ENCODE results near the gene PDSS2. TPM values are rescaled to one million over a fixed set of nuclear protein-coding genes. Genes with fewer than 3 reads are reported as not detected.

The PDSS2 gene
- total and polyA plus RNA-seq, 9 donors: 6.6 to 10.2 (median 7.3) TPM

GRCh38 chr6:107491760-107492660 lies 32.6 kb upstream of the PDSS2 start:
- Histone ChIP-seq H3K36me3 (ENCODE audit: control insufficient read depth, insufficient read depth, low read length) (no peaks in the 10 kb centered on the region), H3K4me3 (ENCODE audit: low read length) (peak overlapping the region; percentile 53), H3K27me3 (ENCODE audit: control insufficient read depth, insufficient read depth, low read length) (peaks cover 12% of the 10 kb centered on the region), H3K9me3 (replicated peaks; ENCODE audit: control insufficient read depth, low read depth, low read length) (no peaks in the 10 kb centered on the region), H3K4me1 (ENCODE audit: control insufficient read depth, insufficient read depth, low read length) (peaks cover 39% of the 10 kb centered on the region), H3K27ac (ENCODE audit: low read length) (peak overlapping the region; percentile 90)
- WGBS (ENCODE audit: insufficient coverage): 0% methylated on average over 1 of the region's 14 CpGs
- DNase-seq: peak; percentile 89

- Histone ChIP-seq H3K4me3 (ENCODE audit: low read length) (peak overlapping the region; percentile 53), H3K4me1 (ENCODE audit: control insufficient read depth, insufficient read depth, low read length) (peaks cover 34% of the 10 kb centered on the region), H3K9me3 (replicated peaks; ENCODE audit: control insufficient read depth, low read depth, low read length) (no peaks in the 10 kb centered on the region), H3K27me3 (ENCODE audit: control insufficient read depth, insufficient read depth, low read length) (peaks cover 12% of the 10 kb centered on the region), H3K36me3 (ENCODE audit: control insufficient read depth, insufficient read depth, low read length) (no peaks in the 10 kb centered on the region), H3K27ac (ENCODE audit: low read length) (peak overlapping the region; percentile 90)
- peak; percentile 94 for DNase-seq
- WGBS (ENCODE audit: insufficient coverage): 0% methylated on average over 35 of the region's 38 CpGs
Observed at GRCh38 chr6:107491138-107491609, 31.8 kb upstream of the PDSS2 start.

GRCh38 chr6:107490566-107491137 lies 31.3 kb upstream of the PDSS2 start:
- DNase-seq: peak; percentile 63
- H3K9me3 ChIP-seq (replicated peaks; ENCODE audit: control insufficient read depth, low read depth, low read length): no peaks in the 10 kb centered on the region
- peaks cover 12% of the 10 kb centered on the region for H3K27me3 ChIP-seq (ENCODE audit: control insufficient read depth, insufficient read depth, low read length)
- WGBS (ENCODE audit: insufficient coverage): under 1% methylated on average over 24 of the region's 30 CpGs
- peak overlapping the region; percentile 53 for H3K4me3 ChIP-seq (ENCODE audit: low read length)
- peak overlapping the region; percentile 90 for H3K27ac ChIP-seq (ENCODE audit: low read length)
- no peaks in the 10 kb centered on the region for H3K36me3 ChIP-seq (ENCODE audit: control insufficient read depth, insufficient read depth, low read length)
- peaks cover 32% of the 10 kb centered on the region for H3K4me1 ChIP-seq (ENCODE audit: control insufficient read depth, insufficient read depth, low read length)

DNA sequence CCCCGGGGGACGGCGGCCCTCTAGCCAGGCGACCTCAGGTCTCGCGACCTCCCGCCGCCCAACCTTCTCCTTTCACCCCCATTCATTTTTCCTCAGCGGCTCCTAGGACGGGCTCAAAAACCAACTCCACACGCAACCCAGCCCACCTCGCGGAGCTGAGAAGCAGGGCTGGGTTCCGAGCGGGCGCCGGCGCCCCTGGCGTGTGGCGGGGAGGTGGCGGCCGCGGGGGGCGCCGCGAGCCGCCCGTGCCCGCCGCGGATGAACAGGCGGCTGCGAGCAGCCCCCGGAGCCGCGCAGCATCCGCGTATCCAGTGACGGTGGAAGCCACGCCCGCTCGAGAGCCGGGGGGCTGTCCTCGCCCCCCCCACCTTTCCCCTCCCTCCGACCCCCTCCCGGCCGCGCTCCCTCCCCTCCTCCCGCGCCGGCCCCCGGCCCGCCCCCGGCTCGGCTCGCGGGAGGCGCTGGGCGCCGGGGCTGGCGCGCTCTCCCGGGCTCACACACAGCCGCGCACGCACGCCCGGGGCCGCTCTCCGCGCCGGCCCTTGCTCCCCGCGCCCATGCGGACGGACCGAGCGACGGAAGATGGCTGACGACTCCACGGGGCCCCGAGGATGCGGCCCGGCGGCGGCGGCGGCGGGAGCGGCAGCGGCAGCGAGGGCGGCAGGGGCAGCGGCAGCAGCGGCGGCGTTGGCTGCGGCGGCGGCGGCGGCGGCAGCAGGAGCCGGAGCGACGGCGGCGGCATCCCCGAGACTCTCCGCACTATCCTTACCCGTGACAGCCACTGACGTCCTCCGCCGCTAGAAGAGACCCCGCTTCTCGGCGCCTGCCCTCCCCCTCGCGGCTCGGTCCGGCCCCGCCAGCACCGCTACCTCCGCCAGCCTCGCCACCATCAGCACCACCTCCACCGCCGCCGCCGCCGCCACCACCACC lies 30.5 kb upstream of the PDSS2 start, which contains the start of gene SOBP:
Gene SOBP, plus strand, starts transcription at position 482 of the 930 bp plus-strand sequence. CDS start 500 bp downstream, outside the sequence.
- Histone ChIP-seq H3K27me3 (ENCODE audit: control insufficient read depth, insufficient read depth, low read length) (peaks cover 12% of the 10 kb centered on the region), H3K27ac (ENCODE audit: low read length) (peak within 1 kb of the TSS; percentile 93), H3K4me3 (ENCODE audit: low read length) (peak within 1 kb of the TSS; percentile 82), H3K9me3 (replicated peaks; ENCODE audit: control insufficient read depth, low read depth, low read length) (no peaks in the 10 kb centered on the region), H3K36me3 (ENCODE audit: control insufficient read depth, insufficient read depth, low read length) (no peaks in the 10 kb centered on the region), H3K4me1 (ENCODE audit: control insufficient read depth, insufficient read depth, low read length) (peaks cover 26% of the 10 kb centered on the region)
- DNase-seq: peak; percentile 96
- under 1% methylated on average over 85 of the region's 130 CpGs for WGBS (ENCODE audit: insufficient coverage)

DNA sequence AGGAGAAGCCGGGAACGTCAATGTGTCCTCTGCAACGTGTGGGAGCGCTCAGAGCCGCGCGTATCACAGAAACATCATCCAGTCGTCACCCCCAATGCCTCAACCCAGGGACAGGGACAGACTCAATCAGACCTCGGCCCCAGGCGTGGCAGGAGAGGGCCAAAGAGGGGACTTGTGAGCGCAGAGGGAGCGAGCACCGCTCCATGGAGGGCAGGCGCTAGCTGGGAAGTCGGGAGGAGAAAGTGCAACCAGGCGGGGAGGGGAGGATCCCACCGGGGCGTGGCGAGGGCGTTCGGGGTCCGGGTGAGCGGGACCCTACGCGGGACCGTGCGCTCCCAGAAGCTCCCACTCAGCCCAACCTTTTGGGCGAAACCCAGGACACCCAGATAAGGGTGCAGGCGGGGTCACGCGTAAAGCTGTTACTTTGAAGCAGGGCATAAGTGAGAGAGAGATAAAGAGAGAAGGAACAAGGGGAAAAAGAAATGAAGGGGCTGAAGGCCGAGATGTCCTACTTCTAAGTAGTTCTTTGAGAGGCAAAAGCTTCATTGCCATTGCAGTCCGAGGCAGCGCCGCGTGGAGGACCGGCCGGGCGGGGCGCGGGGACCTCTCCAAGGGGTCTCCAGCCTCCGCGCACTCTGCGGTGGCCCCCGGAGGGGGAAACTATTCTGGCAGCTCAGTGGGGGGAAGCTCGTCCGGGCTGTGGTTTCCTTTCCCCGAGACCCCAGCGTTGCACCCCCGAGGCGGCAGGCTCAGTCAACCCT lies 29.7 kb upstream of the PDSS2 start:
- Histone ChIP-seq H3K27ac (ENCODE audit: low read length) (peak overlapping the region; percentile 93), H3K4me1 (ENCODE audit: control insufficient read depth, insufficient read depth, low read length) (peaks cover 23% of the 10 kb centered on the region), H3K27me3 (ENCODE audit: control insufficient read depth, insufficient read depth, low read length) (peaks cover 12% of the 10 kb centered on the region), H3K9me3 (replicated peaks; ENCODE audit: control insufficient read depth, low read depth, low read length) (no peaks in the 10 kb centered on the region), H3K4me3 (ENCODE audit: low read length) (peak overlapping the region; percentile 82), H3K36me3 (ENCODE audit: control insufficient read depth, insufficient read depth, low read length) (no peaks in the 10 kb centered on the region)
- DNase-seq: peak; percentile 78
- under 1% methylated on average over 39 of the region's 51 CpGs for WGBS (ENCODE audit: insufficient coverage)

DNA sequence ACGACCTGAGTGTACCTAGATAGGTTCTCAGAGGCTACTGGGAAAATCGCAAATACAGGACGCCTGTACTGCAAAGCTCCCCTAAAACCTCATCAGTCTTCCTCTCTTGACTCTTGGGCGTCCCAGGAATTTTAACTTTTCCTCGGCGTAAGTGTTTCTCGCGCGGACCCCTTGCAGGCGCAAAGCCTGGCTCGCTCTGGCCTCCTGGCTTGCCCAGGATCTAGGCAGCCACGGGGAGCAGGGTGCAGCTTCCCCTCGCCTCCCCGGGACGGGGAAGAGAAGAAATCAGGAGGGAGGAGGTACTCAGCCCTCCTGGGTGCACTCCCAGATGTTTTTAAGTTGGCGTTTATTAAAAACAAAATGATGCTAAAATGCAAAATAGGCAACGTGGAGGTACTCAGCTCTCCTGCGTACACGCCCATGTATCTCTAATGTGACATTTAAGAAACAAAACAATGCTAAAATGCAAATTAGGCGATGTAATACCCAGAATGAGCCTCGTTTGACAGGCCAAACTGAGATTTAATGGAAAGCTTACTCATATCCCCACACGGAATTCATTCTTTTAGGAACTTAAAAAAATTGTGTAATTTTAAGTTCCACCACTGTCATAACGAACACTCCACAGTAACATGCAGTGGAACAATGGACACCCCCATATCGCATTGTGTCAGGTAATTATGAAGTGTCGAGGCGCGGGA lies 29.0 kb upstream of the PDSS2 start:
- peak overlapping the region; percentile 93 for H3K27ac ChIP-seq (ENCODE audit: low read length)
- 23% methylated on average over 7 of the region's 27 CpGs for WGBS (ENCODE audit: insufficient coverage)
- peak overlapping the region; percentile 82 for H3K4me3 ChIP-seq (ENCODE audit: low read length)
- H3K4me1 ChIP-seq (ENCODE audit: control insufficient read depth, insufficient read depth, low read length): peaks cover 21% of the 10 kb centered on the region
- no peak for DNase-seq
- H3K9me3 ChIP-seq (replicated peaks; ENCODE audit: control insufficient read depth, low read depth, low read length): no peaks in the 10 kb centered on the region
- H3K27me3 ChIP-seq (ENCODE audit: control insufficient read depth, insufficient read depth, low read length): peaks cover 12% of the 10 kb centered on the region
- H3K36me3 ChIP-seq (ENCODE audit: control insufficient read depth, insufficient read depth, low read length): no peaks in the 10 kb centered on the region

- H3K4me1 ChIP-seq (ENCODE audit: control insufficient read depth, insufficient read depth, low read length): peaks cover 11% of the 10 kb centered on the region
- no peaks in the 10 kb centered on the region for H3K9me3 ChIP-seq (replicated peaks; ENCODE audit: control insufficient read depth, low read depth, low read length)
- no peaks in the 10 kb centered on the region for H3K36me3 ChIP-seq (ENCODE audit: control insufficient read depth, insufficient read depth, low read length)
- H3K27ac ChIP-seq (ENCODE audit: low read length): no peak overlapping the region
- WGBS (ENCODE audit: insufficient coverage): 80% methylated on average over 1 of the region's 4 CpGs
- peaks cover 14% of the 10 kb centered on the region for H3K27me3 ChIP-seq (ENCODE audit: control insufficient read depth, insufficient read depth, low read length)
- no peak for DNase-seq
- H3K4me3 ChIP-seq (ENCODE audit: low read length): no peak overlapping the region
Observed at GRCh38 chr6:107485157-107485556, 25.8 kb upstream of the PDSS2 start.

DNA sequence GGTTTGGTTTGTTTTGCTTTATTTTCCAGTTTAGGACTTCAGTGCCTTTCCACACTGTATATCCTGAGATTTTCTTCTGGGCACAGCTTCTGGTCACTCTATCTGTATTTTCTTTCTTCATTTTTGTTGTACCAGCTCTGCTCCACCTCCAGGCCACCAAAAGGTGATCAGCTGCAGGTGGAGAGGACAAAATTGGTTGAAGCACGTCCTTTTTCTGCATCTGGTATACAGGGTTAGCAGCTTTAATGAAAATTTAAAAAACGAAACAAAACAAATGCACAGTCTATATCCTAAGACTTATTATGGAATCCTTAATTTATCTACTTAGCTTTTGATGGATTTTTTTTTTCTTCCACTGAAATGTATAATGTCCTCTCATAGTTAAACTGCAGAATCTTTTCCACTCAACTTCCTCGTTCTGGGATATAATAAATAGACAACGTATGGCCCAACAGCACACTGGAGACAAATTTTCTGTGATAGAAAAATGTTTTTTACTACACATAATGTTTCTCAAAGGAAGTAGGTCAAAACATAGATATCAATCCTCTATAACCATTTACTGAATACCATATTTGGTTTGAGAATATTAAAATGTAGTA lies 19.8 kb upstream of the PDSS2 start:
- Histone ChIP-seq H3K4me3 (ENCODE audit: low read length) (no peak overlapping the region), H3K36me3 (ENCODE audit: control insufficient read depth, insufficient read depth, low read length) (no peaks in the 10 kb centered on the region), H3K27me3 (ENCODE audit: control insufficient read depth, insufficient read depth, low read length) (peaks cover 2% of the 10 kb centered on the region), H3K27ac (ENCODE audit: low read length) (no peak overlapping the region), H3K9me3 (replicated peaks; ENCODE audit: control insufficient read depth, low read depth, low read length) (no peaks in the 10 kb centered on the region), H3K4me1 (ENCODE audit: control insufficient read depth, insufficient read depth, low read length) (no peaks in the 10 kb centered on the region)
- no CpG with 5 or more reads among the region's 4 CpGs for WGBS (ENCODE audit: insufficient coverage)
- no peak for DNase-seq

Data from muscle of leg (tissue), 11 donors.